GM12892 (cell line): ENCODE results near the gene DCP1B.

ENCODE experiments used
- DNase-seq: peaks from one replicate; pipeline ENCODE4 v3.0.0; 2011; ENCODE audit not compliant: insufficient read length
- FAIRE-seq: peaks from 2 replicates; lab custom pipeline; 2011; peaks lifted over from hg19 to GRCh38; lab: Jason Lieb, UNC
- POLR2A ChIP-seq: IDR thresholded peaks from 2 replicates; pipeline ENCODE4 v1.6.1; 2011; ENCODE audit warnings: low read depth, low read length, control low read depth
- POLR2AphosphoS5 ChIP-seq: IDR thresholded peaks from 2 replicates; pipeline ENCODE4 v1.6.1; 2011; ENCODE audit warnings: low read depth, low read length, control low read depth
- TAF1 ChIP-seq: IDR thresholded peaks from 2 replicates; pipeline ENCODE4 v1.6.1; 2011; ENCODE audit warnings: low read depth, mild to moderate bottlenecking, control low read depth, low read length, borderline replicate concordance

DCP1B gene

GRCh38 chr12:1929985-1930802 lies 74.1 kb downstream of the DCP1B start:
- DNase-seq (no peak), FAIRE-seq (no peak)
- TF ChIP-seq POLR2AphosphoS5 (no peak), TAF1 (no peak), POLR2A (no peak)

- no peak for DNase-seq
- no peak for TF ChIP-seq POLR2AphosphoS5
- no peak for TF ChIP-seq TAF1
- TF ChIP-seq POLR2A = no peak
- FAIRE-seq = no peak
Observed at GRCh38 chr12:1929241-1929984, 74.8 kb downstream of the DCP1B start.

GRCh38 chr12:1928439-1929121 lies 75.7 kb downstream of the DCP1B start:
- DNase-seq (no peak), FAIRE-seq (no peak)

GRCh38 chr12:1927751-1928351 lies 76.4 kb downstream of the DCP1B start:
- DNase-seq (no peak), FAIRE-seq (no peak)
- TF ChIP-seq POLR2AphosphoS5 = no peak
- TF ChIP-seq POLR2A = no peak
- no peak for TF ChIP-seq TAF1

More at GRCh38 chr12:1928439-1929121, 75.7 kb downstream of the DCP1B start:
- TF ChIP-seq POLR2A (no peak), POLR2AphosphoS5 (no peak), TAF1 (no peak)

- DNase-seq = no peak
- FAIRE-seq = no peak
- TF ChIP-seq TAF1 (no peak), POLR2AphosphoS5 (no peak), POLR2A (no peak)
Observed at GRCh38 chr12:1927051-1927680, 77.1 kb downstream of the DCP1B start.

- no peak for FAIRE-seq
- DNase-seq = no peak
- TF ChIP-seq POLR2A (no peak), TAF1 (no peak), POLR2AphosphoS5 (no peak)
Observed at GRCh38 chr12:1926251-1926657, 78.0 kb downstream of the DCP1B start.

- TF ChIP-seq POLR2AphosphoS5 (no peak), POLR2A (no peak), TAF1 (no peak)
- no peak for DNase-seq
- no peak for FAIRE-seq
Observed at GRCh38 chr12:1925684-1926006, 78.6 kb downstream of the DCP1B start.

- no peak for FAIRE-seq
- no peak for TF ChIP-seq POLR2A
- TF ChIP-seq POLR2AphosphoS5 = no peak
- no peak for TF ChIP-seq TAF1
- DNase-seq = no peak
Observed at GRCh38 chr12:1924996-1925683, 79.1 kb downstream of the DCP1B start.

- FAIRE-seq = no peak
- TF ChIP-seq POLR2A (no peak), POLR2AphosphoS5 (no peak), TAF1 (no peak)
- DNase-seq = no peak
Observed at GRCh38 chr12:1922985-1923384, 81.3 kb downstream of the DCP1B start.

- no peak for DNase-seq
- no peak for FAIRE-seq
- TF ChIP-seq POLR2A (no peak), TAF1 (no peak), POLR2AphosphoS5 (no peak)
Observed at GRCh38 chr12:1922075-1922709, 82.1 kb downstream of the DCP1B start.
